BE2C (cell line): ENCODE data around the gene DGAT2.

ENCODE experiments used
- DNase-seq: peaks from one replicate; pipeline ENCODE4 v3.0.0-alpha.2; 2020
- H3K27me3 ChIP-seq: fragments of 250-450 bp; sonication (Bioruptor Pico); 2 replicates; pipeline ENCODE4 v1.5.1; 2020; ENCODE audit warnings: mild to moderate bottlenecking
- H3K36me3 ChIP-seq: fragments of 250-450 bp; sonication (Bioruptor Pico); 2 replicates; pipeline ENCODE4 v1.5.1; 2020; ENCODE audit warnings: mild to moderate bottlenecking
- H3K4me1 ChIP-seq: fragments of 250-450 bp; sonication (Bioruptor Pico); 2 replicates; pipeline ENCODE4 v1.5.1; 2020
- H3K4me3 ChIP-seq: 2 replicates; pipeline ENCODE4 v1.5.1; 2011; ENCODE audit warnings: low read depth, low read length
- H3K9me3 ChIP-seq: fragments of 250-450 bp; sonication (Bioruptor Pico); 2 replicates; pipeline ENCODE4 v1.5.1; 2020
- CTCF ChIP-seq: IDR thresholded peaks from 2 replicates; pipeline ENCODE4 v1.5.1; 2012; ENCODE audit warnings: mild to moderate bottlenecking, low read depth, low read length

DGAT2 gene

GRCh38 chr11:75822541-75822940, 54.0 kb downstream of the DGAT2 start:
- no peak overlapping the region for H3K4me3 ChIP-seq
- no peak for DNase-seq
- H3K9me3 ChIP-seq: no peaks in the 10 kb centered on the region
- no peaks in the 10 kb centered on the region; the same call in 1 of the 2 replicates for H3K36me3 ChIP-seq
- H3K27me3 ChIP-seq: no peaks in the 10 kb centered on the region
- TF ChIP-seq CTCF: no peak
- H3K4me1 ChIP-seq: no peaks in the 10 kb centered on the region

- TF ChIP-seq CTCF: no peak
- no peaks in the 10 kb centered on the region for H3K4me1 ChIP-seq
- no peaks in the 10 kb centered on the region; the same call in 1 of the 2 replicates for H3K36me3 ChIP-seq
- H3K27me3 ChIP-seq: no peaks in the 10 kb centered on the region
- H3K9me3 ChIP-seq: no peaks in the 10 kb centered on the region
- DNase-seq: no peak
- H3K4me3 ChIP-seq: no peak overlapping the region
Observed at GRCh38 chr11:75823415-75823814, 54.8 kb downstream of the DGAT2 start.

GRCh38 chr11:75823946-75824345, 55.4 kb downstream of the DGAT2 start:
- no peaks in the 10 kb centered on the region for H3K4me1 ChIP-seq
- no peaks in the 10 kb centered on the region for H3K27me3 ChIP-seq
- H3K9me3 ChIP-seq: no peaks in the 10 kb centered on the region
- H3K4me3 ChIP-seq: no peak overlapping the region
- no peak for TF ChIP-seq CTCF
- H3K36me3 ChIP-seq: no peaks in the 10 kb centered on the region; the same call in 1 of the 2 replicates
- DNase-seq: no peak

- peaks cover 5% of the 10 kb centered on the region for H3K36me3 ChIP-seq
- H3K4me1 ChIP-seq: no peaks in the 10 kb centered on the region
- no peak for TF ChIP-seq CTCF
- no peak for DNase-seq
- no peaks in the 10 kb centered on the region for H3K27me3 ChIP-seq
- H3K9me3 ChIP-seq: no peaks in the 10 kb centered on the region
- no peak overlapping the region for H3K4me3 ChIP-seq
Observed at GRCh38 chr11:75826461-75827230, 58.1 kb downstream of the DGAT2 start.

- H3K4me3 ChIP-seq: no peak overlapping the region
- peaks cover 5% of the 10 kb centered on the region for H3K36me3 ChIP-seq
- TF ChIP-seq CTCF: no peak
- no peaks in the 10 kb centered on the region for H3K27me3 ChIP-seq
- no peaks in the 10 kb centered on the region for H3K4me1 ChIP-seq
- H3K9me3 ChIP-seq: no peaks in the 10 kb centered on the region
- no peak for DNase-seq
Observed at GRCh38 chr11:75827562-75827961, 59.0 kb downstream of the DGAT2 start.

- H3K27me3 ChIP-seq: no peaks in the 10 kb centered on the region
- no peak overlapping the region for H3K4me3 ChIP-seq
- H3K36me3 ChIP-seq: peaks cover 5% of the 10 kb centered on the region; the same call in 1 of the 2 replicates
- TF ChIP-seq CTCF: no peak
- no peak for DNase-seq
- no peaks in the 10 kb centered on the region for H3K4me1 ChIP-seq
- no peaks in the 10 kb centered on the region for H3K9me3 ChIP-seq
Observed at GRCh38 chr11:75831915-75832502, 63.4 kb downstream of the DGAT2 start.
